HepG2 (cell line): ENCODE results near the gene MFSD8. TPM values are rescaled to one million over a fixed set of nuclear protein-coding genes. Genes with fewer than 3 reads are reported as not detected.

Source experiments
- ATAC-seq: fragments of 200-7000 bp; cut with Tn5 transposase; 3 replicates; pipeline ENCODE4 v1.9.1; 2020; ENCODE audit warnings: mild to moderate bottlenecking, moderate library complexity
- BruUV-seq: library from RNA; stranded (reverse); fragments of 400-500 nt; replicated peaks from 2 replicates; lab custom pipeline; 2021; lab: Mats Ljungman, UMichigan
- CTCF ChIA-PET: fragments of 300-600 bp; formaldehyde crosslinking; extraction: SDS; loops from one replicate; lab custom pipeline; 2021; ENCODE audit warnings: low total read pairs, inconsistent platforms, low intra/inter-chr PET ratio; lab: Yijun Ruan, JAX
- POLR2A ChIA-PET: fragments of 350-600 bp; sonication (Branson Sonifier 250); formaldehyde crosslinking; loops from one replicate; lab custom pipeline; 2020; ENCODE audit warnings: antibody characterized with exemption, inconsistent platforms; lab: Yijun Ruan, JAX
- DNase-seq: peaks from one replicate; pipeline ENCODE4 v3.0.0-alpha.2; 2015; ENCODE audit warnings: low spot score
- FAIRE-seq: peaks from 3 replicates; lab custom pipeline; 2011; peaks lifted over from hg19 to GRCh38; lab: Jason Lieb, UNC
- H2AFZ ChIP-seq: one replicate; pipeline ENCODE4 v1.6.1; 2011; ENCODE audit warnings: low read length, inconsistent platforms
- H3K27ac ChIP-seq: fragments of 300-600 bp; 3 replicates; pipeline ENCODE4 v1.8.0; 2011; ENCODE audit warnings: mixed run types, mild to moderate bottlenecking, mixed read lengths, low read length, inconsistent platforms; ENCODE audit not compliant: insufficient read depth; ENCODE audit errors: extremely low read length
- H3K27me3 ChIP-seq, 2 experiments: fragments of 200-600 bp in 1 of 2; 2 replicates in 1 of 2; 3 replicates in 1 of 2; pipeline versions ENCODE4 v1.6.0 to v1.8.0; 2011; ENCODE audit warnings: low read length in 2 of 2, mild to moderate bottlenecking in 2 of 2, moderate library complexity in 2 of 2, inconsistent platforms in 1 of 2; ENCODE audit not compliant: insufficient read depth in 2 of 2, control insufficient read depth in 1 of 2
- H3K36me3 ChIP-seq, 2 experiments: fragments of 200-600 bp in 1 of 2; replicated peaks in 1 of 2; 2 replicates in 1 of 2; 3 replicates in 1 of 2; pipeline versions ENCODE4 v1.5.1 to v1.8.0; 2011; ENCODE audit warnings: low read length in 2 of 2, inconsistent platforms in 1 of 2; ENCODE audit not compliant: insufficient read depth in 2 of 2, control insufficient read depth in 1 of 2
- H3K4me1 ChIP-seq: 2 replicates; pipeline ENCODE4 v1.5.1; 2012; ENCODE audit warnings: low read length, inconsistent platforms; ENCODE audit not compliant: insufficient read depth
- H3K4me2 ChIP-seq: 2 replicates; pipeline ENCODE4 v1.6.0; 2011; ENCODE audit warnings: low read depth, low read length, inconsistent platforms
- H3K4me3 ChIP-seq, 3 experiments: fragments of 200-600 bp in 1 of 3; sonication (generic), shearing (Covaris generic) in 1 of 3; replicated peaks in 1 of 3; 2 replicates each; pipeline ENCODE4 v1.5.1; 2011 to 2016; ENCODE audit warnings: low read length in 3 of 3, inconsistent platforms in 2 of 3, low read depth in 2 of 3, mild to moderate bottlenecking in 2 of 3, control low read depth in 1 of 3, mixed read lengths in 1 of 3; ENCODE audit not compliant: insufficient read depth in 1 of 3
- H3K79me2 ChIP-seq: one replicate; pipeline ENCODE4 v1.6.1; 2011; ENCODE audit warnings: low read length, inconsistent platforms; ENCODE audit not compliant: insufficient read depth
- H3K9ac ChIP-seq: 2 replicates; pipeline ENCODE4 v1.6.0; 2011; ENCODE audit warnings: mild to moderate bottlenecking, low read depth, low read length, inconsistent platforms; ENCODE audit not compliant: insufficient read depth
- H3K9me3 ChIP-seq: 2 replicates; pipeline ENCODE4 v1.5.1; 2012; ENCODE audit warnings: mild to moderate bottlenecking, low read length
- H4K20me1 ChIP-seq: 2 replicates; pipeline ENCODE4 v1.6.0; 2011; ENCODE audit warnings: inconsistent platforms, mild to moderate bottlenecking, low read length, moderate library complexity; ENCODE audit not compliant: insufficient read depth
- GLI4 ChIP-seq: sonication (generic); formaldehyde crosslinking; IDR thresholded peaks from 2 replicates; pipeline ENCODE4 v1.5.1; 2020; ENCODE audit warnings: missing genetic modification reagents, mild to moderate bottlenecking, moderate library complexity, borderline replicate concordance
- NFE2 ChIP-seq: sonication (generic); formaldehyde crosslinking; IDR thresholded peaks from 2 replicates; pipeline ENCODE4 v1.4.0; 2020; ENCODE audit warnings: missing genetic modification reagents
- POLR2A ChIP-seq, 2 experiments: IDR thresholded peaks; 2 replicates each; pipeline ENCODE4 v1.6.1; 2011; ENCODE audit warnings: low read depth in 2 of 2, low read length in 2 of 2, mild to moderate bottlenecking in 1 of 2, moderate library complexity in 1 of 2; ENCODE audit not compliant: insufficient read depth in 1 of 2
- REXO4 ChIP-seq: sonication (generic); formaldehyde crosslinking; IDR thresholded peaks from 2 replicates; pipeline ENCODE4 v1.8.0; 2022; ENCODE audit warnings: missing genetic modification reagents, mild to moderate bottlenecking, borderline replicate concordance
- RNF219 ChIP-seq: sonication (generic); formaldehyde crosslinking; IDR thresholded peaks from 2 replicates; pipeline ENCODE4 v1.5.0; 2020; ENCODE audit warnings: mild to moderate bottlenecking, missing genetic modification reagents
- TFDP2 ChIP-seq: sonication (generic); formaldehyde crosslinking; IDR thresholded peaks from 2 replicates; pipeline ENCODE4 v1.4.0; 2020; ENCODE audit warnings: missing genetic modification reagents
- TP53 ChIP-seq: sonication (generic); formaldehyde crosslinking; conservative IDR thresholded peaks from 2 replicates; pipeline ENCODE4 v1.4.0; 2020; ENCODE audit warnings: missing genetic modification reagents
- ZBTB20 ChIP-seq: sonication (generic); formaldehyde crosslinking; IDR thresholded peaks from 2 replicates; pipeline ENCODE4 v1.8.1; 2023; ENCODE audit warnings: missing genetic modification reagents, low read depth, mild to moderate bottlenecking, borderline replicate concordance
- ZNF101 ChIP-seq: sonication (generic); formaldehyde crosslinking; IDR thresholded peaks from 2 replicates; pipeline ENCODE4 v1.4.0; 2020; ENCODE audit warnings: mild to moderate bottlenecking, low read depth, missing genetic modification reagents, borderline replicate concordance
- ZNF234 ChIP-seq: sonication (generic); formaldehyde crosslinking; conservative IDR thresholded peaks from 2 replicates; pipeline ENCODE4 v1.5.1; 2020; ENCODE audit warnings: mild to moderate bottlenecking, missing genetic modification reagents
- ZNF280B ChIP-seq: sonication (generic); formaldehyde crosslinking; IDR thresholded peaks from 2 replicates; pipeline ENCODE4 v1.5.0; 2020; ENCODE audit warnings: missing genetic modification reagents, mild to moderate bottlenecking, borderline replicate concordance
- ZNF354B ChIP-seq: sonication (generic); formaldehyde crosslinking; IDR thresholded peaks from 2 replicates; pipeline ENCODE4 v1.8.0; 2022; ENCODE audit warnings: mild to moderate bottlenecking, missing genetic modification reagents
- ZNF607 ChIP-seq: sonication (generic); formaldehyde crosslinking; IDR thresholded peaks from 2 replicates; pipeline ENCODE4 v1.5.1; 2020; ENCODE audit warnings: missing genetic modification reagents, mild to moderate bottlenecking, borderline replicate concordance
- ZNF652 ChIP-seq: IDR thresholded peaks from 2 replicates; pipeline ENCODE4 v1.6.1; 2016; ENCODE audit warnings: low read depth, borderline replicate concordance
- ZNF792 ChIP-seq: IDR thresholded peaks from 2 replicates; pipeline ENCODE4 v1.6.1; 2016
- ZSCAN30 ChIP-seq: sonication (generic); formaldehyde crosslinking; IDR thresholded peaks from 2 replicates; pipeline ENCODE4 v1.5.0; 2020; ENCODE audit warnings: mild to moderate bottlenecking, missing genetic modification reagents
- WGBS: methylation state at CpG from one replicate; pipeline ENCODE4 v1.1.6; 2017; ENCODE audit warnings: low lambda C conversion rate; 5-methylcytosine and 5-hydroxymethylcytosine counted together
- in situ Hi-C: cut with HindIII; loops from 2 replicates; pipeline ENCODE4 v1.10.0; 2017; ENCODE audit warnings: low pct_unique_long_range_greater_than_20kb; ENCODE audit not compliant: extremely low pct_ligation_motif_present
- intact Hi-C: fragments of 100-400 bp; cut with micrococcal nuclease; formaldehyde crosslinking; loops from one replicate; pipeline ENCODE4 v1.10.0; 2022; ENCODE audit not compliant: unreplicated experiment
- polyA plus RNA-seq, 8 experiments: library from polyadenylated mRNA; depleted of rRNA in 3 of 8; stranded (reverse) in 7 of 8; unstranded in 1 of 8; fragments of >200 nt; fragmentation: Illumina TruSeq in 4 of 8; extraction: Trizol in 4 of 8; gene quantifications; 2 replicates each; pipeline versions ENCODE4 v1.2.1 to v1.2.3, GENCODE V29; 2011 to 2016; ENCODE audit warnings: low read depth in 4 of 8, missing spikeins in 1 of 8, mixed read lengths in 1 of 8; ENCODE audit not compliant: insufficient read depth in 1 of 8
- total RNA-seq, 5 experiments: library from RNA; depleted of rRNA; stranded (reverse); fragments of >200 nt; fragmentation: Illumina TruSeq; extraction: Trizol; gene quantifications; 2 replicates each; pipeline ENCODE4 v1.2.3, GENCODE V29; 2016; ENCODE audit warnings: low read depth in 1 of 5

Gene MFSD8
- total and polyA plus RNA-seq, 2 of the 13 experiments (the other 11 are each of a cell fraction or from before 2014, with no cell fraction given): 24.8 to 25.5 TPM

GRCh38 chr4:127920521-127920920, 44.5 kb downstream of the MFSD8 start:
- 98% methylated on average over 3 of the region's 3 CpGs for WGBS
- intact Hi-C loops (no loop called here), in situ Hi-C loops (no loop called here)
- H3K9ac ChIP-seq: no peak overlapping the region
- H3K36me3 ChIP-seq: peaks cover 4 to 18% of the 10 kb centered on the region in 2 experiments
- DNase-seq: no peak
- TF ChIP-seq ZNF607 (no peak), ZNF354B (CRISPR knock-in tag) (no peak), ZNF652 (CRISPR knock-in tag) (no peak), ZSCAN30 (no peak), ZNF101 (CRISPR knock-in tag) (no peak), GLI4 (CRISPR knock-in tag) (no peak), TP53 (no peak)
- ChIA-PET CTCF (no interaction called here), POLR2A (no interaction called here)
- H3K4me3 ChIP-seq: no peak overlapping the region
- no peak for ATAC-seq
- H2AFZ ChIP-seq: no peak overlapping the region
- no TSS peak for BruUV-seq
- H3K27me3 ChIP-seq: no peaks in the 10 kb centered on the region
- no peak for FAIRE-seq
- no peaks in the 10 kb centered on the region for H3K79me2 ChIP-seq
- H4K20me1 ChIP-seq: no peaks in the 10 kb centered on the region
- H3K4me2 ChIP-seq: no peak overlapping the region
- H3K9me3 ChIP-seq: no peaks in the 10 kb centered on the region
- H3K4me1 ChIP-seq: no peaks in the 10 kb centered on the region
- no peak overlapping the region for H3K27ac ChIP-seq

- Histone ChIP-seq H3K4me3 (no peak overlapping the region), H3K9me3 (no peaks in the 10 kb centered on the region), H3K79me2 (no peaks in the 10 kb centered on the region), H3K27me3 (no peaks in the 10 kb centered on the region), H3K9ac (no peak overlapping the region), H3K36me3 (peaks cover 4 to 16% of the 10 kb centered on the region in 2 experiments), H3K4me1 (no peaks in the 10 kb centered on the region), H4K20me1 (no peaks in the 10 kb centered on the region), H2AFZ (no peak overlapping the region), H3K4me2 (no peak overlapping the region), H3K27ac (no peak overlapping the region)
- in situ Hi-C loops (no loop called here), intact Hi-C loops (no loop called here)
- no TSS peak for BruUV-seq
- no peak for DNase-seq
- FAIRE-seq: no peak
- ChIA-PET CTCF (no interaction called here), POLR2A (no interaction called here)
- no peak for ATAC-seq
- TF ChIP-seq REXO4 (CRISPR knock-in tag): no peak
- no peak for TF ChIP-seq ZNF280B
- TF ChIP-seq NFE2 (CRISPR knock-in tag): no peak
- no peak for TF ChIP-seq RNF219 (CRISPR knock-in tag)
- TF ChIP-seq ZBTB20 (CRISPR knock-in tag): no peak
- TF ChIP-seq ZNF792 (CRISPR knock-in tag): no peak
- no peak for TF ChIP-seq POLR2A (IDR thresholded peaks at IDR 0.05; ENCODE audit: insufficient read depth in 1 of 2, low read depth in 2 of 2, low read length in 2 of 2)
- TF ChIP-seq TFDP2: no peak
- TF ChIP-seq ZNF234: no peak
These were observed 47.8 kb downstream of the MFSD8 start for GRCh38 chr4:127917151-127917550.
